Stomach (tissue), 9 donors: ENCODE data around the gene CHCHD4. TPM values are rescaled to one million over a fixed set of nuclear protein-coding genes. Genes with fewer than 3 reads are reported as not detected.
"Not testable (repeated sequence)": the region's sequence is repeated elsewhere in the genome, so short reads cannot be mapped to it uniquely, and the experiment has no call there.

Experiments
- DNase-seq, 2 donors: peaks; one replicate each; pipeline versions ENCODE4 v3.0.0 to v3.0.0-alpha.2; 2013 to 2019
- H3K27ac ChIP-seq, 5 donors: fragments of 200-600 bp in 4 of 5; sonication (generic) in 4 of 5; one replicate each; pipeline ENCODE4 v1.5.1; 2013 to 2019; ENCODE audit warnings: mild to moderate bottlenecking in 1 of 5, moderate library complexity in 1 of 5
- H3K27me3 ChIP-seq, 3 donors: fragments of 200-600 bp; sonication (generic); one replicate each; pipeline ENCODE4 v1.5.1; 2017 to 2019; ENCODE audit warnings: mixed run types in 1 of 3
- H3K36me3 ChIP-seq, 4 donors: fragments of 200-600 bp; sonication (generic); 1 replicate in 3 of 4; 2 replicates in 1 of 4; pipeline ENCODE4 v1.5.1; 2016 to 2019
- H3K4me1 ChIP-seq, 4 donors: fragments of 200-600 bp; sonication (generic); one replicate each; pipeline ENCODE4 v1.5.1; 2016 to 2019
- H3K4me3 ChIP-seq, 4 donors: fragments of 200-600 bp; sonication (generic) in 3 of 4; one replicate each; pipeline ENCODE4 v1.5.1; 2016 to 2019; ENCODE audit warnings: mild to moderate bottlenecking in 1 of 4
- H3K9me3 ChIP-seq, 4 donors: fragments of 200-600 bp; sonication (generic); one replicate each; pipeline ENCODE4 v1.5.1; 2016 to 2019
- CTCF ChIP-seq, 7 experiments: fragments of 450-650 bp in 4 of 7; fragments of 200-600 bp in 3 of 7; sonication (generic) in 3 of 7; IDR thresholded peaks; one replicate each; pipeline ENCODE4 v1.5.1; 2016 to 2019; ENCODE audit warnings: antibody characterized with exemption in 7 of 7, control low read depth in 2 of 7, mild to moderate bottlenecking in 1 of 7
- EP300 ChIP-seq: sonication (generic); formaldehyde crosslinking; IDR thresholded peaks from one replicate; pipeline ENCODE4 v1.6.1; 2017; ENCODE audit warnings: antibody characterized with exemption
- POLR2A ChIP-seq, 4 donors: fragments of 450-650 bp; IDR thresholded peaks; one replicate each; pipeline ENCODE4 v1.6.1; 2016; ENCODE audit warnings: antibody characterized with exemption in 4 of 4, control low read depth in 2 of 4, mild to moderate bottlenecking in 1 of 4, moderate library complexity in 1 of 4
- POLR2AphosphoS5 ChIP-seq, 3 donors: sonication (generic); formaldehyde crosslinking; IDR thresholded peaks; one replicate each; pipeline ENCODE4 v1.6.1; 2016; ENCODE audit warnings: antibody characterized with exemption in 3 of 3
- WGBS, 5 donors: extraction: QIAGEN DNeasy Blood & Tissue Kit in 3 of 5; methylation state at CpG; one replicate each; pipeline versions ENCODE4 v1.1.5 to v1.1.7; 2013 to 2018; 5-methylcytosine and 5-hydroxymethylcytosine counted together
- intact Hi-C: fragments of 100-400 bp; cut with DNase I; formaldehyde crosslinking; loops from one replicate; pipeline ENCODE4 v1.15.1; 2023; ENCODE audit warnings: low total_unique reads
- polyA plus RNA-seq, 3 donors: library from polyadenylated mRNA; stranded (reverse); fragments of 200-250 nt; gene quantifications; one replicate each; pipeline ENCODE4 v1.2.3, GENCODE V29; 2013
- total RNA-seq, 5 donors: library from RNA; depleted of rRNA; stranded (reverse); fragments of >200 nt; gene quantifications; one replicate each; pipeline versions ENCODE4 v1.1.0 to v1.2.3, GENCODE V29; 2014 to 2016
- donor health status: healthy with polysubstance abuse.
- donor health status: Bipolar disorder and iron deficiency.
- donor health status: healthy.

CHCHD4 gene
- total and polyA plus RNA-seq, 8 donors = 1.7 to 16.1 (median 11.4) TPM

- H3K9me3 ChIP-seq = peaks cover 0 to 12% (median 9%) of the 10 kb centered on the region in 4 donors
- 73 to 92% (median 90%) methylated on average over 2 of the region's 2 CpGs for WGBS, 5 donors
- intact Hi-C loops = loop anchor here (10.0 kb wide), 1 partner anchor 178 kb away; no protein-coding TSS in a partner anchor
- no peak for DNase-seq
- no peak overlapping the region for H3K27ac ChIP-seq
- no peak for TF ChIP-seq POLR2AphosphoS5 (IDR thresholded peaks at IDR 0.05)
- no peak for TF ChIP-seq EP300
- TF ChIP-seq CTCF (IDR thresholded peaks at IDR 0.05) = no peak
- no peak for TF ChIP-seq POLR2A (IDR thresholded peaks at IDR 0.05)
- no peaks in the 10 kb centered on the region for H3K27me3 ChIP-seq
- H3K4me1 ChIP-seq = no peaks in the 10 kb centered on the region
- no peak overlapping the region for H3K4me3 ChIP-seq
- H3K36me3 ChIP-seq = no peaks in the 10 kb centered on the region
These were observed 32.2 kb downstream of the CHCHD4 start for GRCh38 chr3:14092464-14092863.

GRCh38 chr3:14091959-14092358 lies 32.7 kb downstream of the CHCHD4 start:
- intact Hi-C loops = loop anchor here (10.0 kb wide), 1 partner anchor 177 kb away; no protein-coding TSS in a partner anchor
- not testable (repeated sequence) for H3K27me3 ChIP-seq, H3K4me3 ChIP-seq, H3K36me3 ChIP-seq, H3K27ac ChIP-seq, H3K4me1 ChIP-seq, DNase-seq
- 54 to 83% (median 74%) methylated on average over 2 to 5 of the region's 5 CpGs for WGBS, 5 donors
- H3K9me3 ChIP-seq = peaks cover 0 to 14% (median 10%) of the 10 kb centered on the region in 4 donors

- H3K9me3 ChIP-seq = peaks cover 0 to 14% (median 10%) of the 10 kb centered on the region in 4 donors
- H3K4me3 ChIP-seq, H3K27ac ChIP-seq, intact Hi-C loops, H3K4me1 ChIP-seq, H3K27me3 ChIP-seq, DNase-seq, H3K36me3 ChIP-seq: not testable (repeated sequence)
- WGBS, 5 donors = 81 to 92% (median 85%) methylated on average over 5 of the region's 5 CpGs
These were observed 37.2 kb downstream of the CHCHD4 start for GRCh38 chr3:14087461-14087860.

DNA sequence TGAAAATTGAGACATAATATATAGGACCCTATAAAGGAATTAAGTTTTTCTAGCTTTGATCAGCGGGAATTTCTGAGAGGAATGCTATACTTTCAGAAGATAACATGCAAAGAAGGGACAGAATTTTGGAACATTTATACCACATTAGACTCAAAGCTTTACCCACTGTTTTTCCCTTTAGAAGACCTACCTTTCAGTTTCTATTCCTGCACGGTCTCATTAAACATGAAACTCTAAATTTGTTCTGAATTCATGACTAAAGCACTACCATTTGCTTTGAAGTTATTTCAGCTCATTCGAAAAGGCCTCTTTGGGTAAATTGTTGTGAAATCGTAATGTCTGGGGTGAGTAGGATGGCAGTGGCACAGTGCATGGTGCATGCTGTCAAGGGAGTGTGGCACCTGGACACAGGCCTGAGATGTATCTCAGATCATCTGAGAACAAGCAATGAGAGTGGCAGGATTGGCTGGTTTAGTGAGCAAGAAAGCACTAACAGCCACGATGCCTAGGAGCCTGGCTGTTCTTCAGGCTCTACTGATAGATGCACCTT lies 42.5 kb downstream of the CHCHD4 start:
- H3K27me3 ChIP-seq = no peaks in the 10 kb centered on the region
- H3K27ac ChIP-seq = no peak overlapping the region
- intact Hi-C loops = no loop called here
- H3K4me3 ChIP-seq = no peak overlapping the region
- WGBS, 5 donors = 62 to 84% (median 80%) methylated on average over 5 of the region's 5 CpGs
- H3K9me3 ChIP-seq = peaks cover 0 to 7% (median 0%) of the 10 kb centered on the region in 4 donors
- H3K36me3 ChIP-seq = no peaks in the 10 kb centered on the region
- DNase-seq = no peak
- no peaks in the 10 kb centered on the region for H3K4me1 ChIP-seq
- TF ChIP-seq POLR2AphosphoS5 (IDR thresholded peaks at IDR 0.05) (no peak), POLR2A (IDR thresholded peaks at IDR 0.05) (no peak), CTCF (IDR thresholded peaks at IDR 0.05) (no peak), EP300 (no peak)

- Histone ChIP-seq H3K9me3 (peaks cover 0 to 7% (median 0%) of the 10 kb centered on the region in 4 donors), H3K4me1 (no peaks in the 10 kb centered on the region), H3K27ac (no peak overlapping the region), H3K36me3 (no peaks in the 10 kb centered on the region), H3K4me3 (no peak overlapping the region), H3K27me3 (no peaks in the 10 kb centered on the region)
- no peak for DNase-seq
- 85 to 98% (median 94%) methylated on average over 1 of the region's 1 CpG for WGBS, 5 donors
- intact Hi-C loops = no loop called here
- TF ChIP-seq EP300 = no peak
- TF ChIP-seq POLR2A (IDR thresholded peaks at IDR 0.05) = no peak
- TF ChIP-seq POLR2AphosphoS5 (IDR thresholded peaks at IDR 0.05) = no peak
- TF ChIP-seq CTCF (IDR thresholded peaks at IDR 0.05) = no peak
These were observed 47.4 kb downstream of the CHCHD4 start for GRCh38 chr3:14077310-14077709.

- intact Hi-C loops = not testable (repeated sequence)
These were observed 49.4 kb downstream of the CHCHD4 start for GRCh38 chr3:14075233-14075632.

More at GRCh38 chr3:14075233-14075632, 49.4 kb downstream of the CHCHD4 start:
- H3K27ac ChIP-seq, DNase-seq, H3K9me3 ChIP-seq, H3K4me1 ChIP-seq, H3K4me3 ChIP-seq, H3K36me3 ChIP-seq, H3K27me3 ChIP-seq: not testable (repeated sequence)
- 76 to 91% (median 82%) methylated on average over 3 of the region's 3 CpGs for WGBS, 5 donors
